BJ (cell line): ENCODE results near the gene ATOSA. TPM values are rescaled to one million over a fixed set of nuclear protein-coding genes. Genes with fewer than 3 reads are reported as not detected.

Experiments used
- CTCF ChIA-PET: fragments of 350-600 bp; formaldehyde crosslinking; extraction: SDS; loops from one replicate; lab custom pipeline; 2021; ENCODE audit warnings: antibody characterized with exemption, inconsistent platforms; lab: Yijun Ruan, JAX
- POLR2A ChIA-PET: fragments of 300-600 bp; sonication (Branson Sonifier 250); formaldehyde crosslinking; extraction: SDS; loops from one replicate; lab custom pipeline; 2021; ENCODE audit warnings: antibody characterized with exemption; lab: Charles Lee
- DNase-seq: peaks from one replicate; pipeline ENCODE4 v3.0.0-alpha.2; 2011; ENCODE audit warnings: low read depth
- H3K27me3 ChIP-seq: 2 replicates; pipeline ENCODE4 v1.6.0; 2011; ENCODE audit warnings: low read length; ENCODE audit not compliant: control insufficient read depth, insufficient read depth
- H3K36me3 ChIP-seq: 2 replicates; pipeline ENCODE4 v1.5.1; 2011; ENCODE audit warnings: low read length; ENCODE audit not compliant: control insufficient read depth, insufficient read depth
- H3K4me3 ChIP-seq: 2 replicates; pipeline ENCODE4 v1.5.1; 2011; ENCODE audit warnings: low read depth, mild to moderate bottlenecking, control low read depth, low read length
- CTCF ChIP-seq: IDR thresholded peaks from 2 replicates; pipeline ENCODE4 v1.5.1; 2011; ENCODE audit warnings: low read depth, mild to moderate bottlenecking, control low read depth, inconsistent platforms, low read length, moderate library complexity; ENCODE audit not compliant: insufficient read depth
- polyA plus RNA-seq: library from polyadenylated mRNA; depleted of rRNA; stranded (reverse); fragments of >200 nt; gene quantifications from 2 replicates; pipeline ENCODE4 v1.2.3, GENCODE V29; 2011

ATOSA gene
- polyA plus RNA-seq, 1 experiment, result 11.6 TPM

DNA sequence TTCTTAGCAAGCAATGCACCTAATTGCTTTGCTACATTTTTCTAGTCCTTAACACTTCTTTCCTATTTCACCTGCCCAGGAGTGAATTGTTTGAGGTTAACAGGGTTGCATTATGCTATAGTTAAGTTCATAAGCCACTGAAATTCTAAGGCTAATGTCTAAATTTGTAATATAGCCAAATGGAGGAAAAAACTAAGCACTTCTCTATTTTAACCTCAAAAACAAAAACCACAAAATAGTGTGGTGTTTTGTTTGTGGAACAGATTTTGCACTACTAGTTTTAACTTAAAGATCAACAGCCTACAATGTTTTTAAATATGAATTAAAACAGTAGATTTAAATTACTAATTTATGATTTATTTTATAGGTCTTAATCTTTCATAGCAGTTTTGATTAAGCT, 5.5 kb downstream of the ATOSA start:
- no peak overlapping the region for H3K4me3 ChIP-seq
- TF ChIP-seq CTCF, result no peak
- ChIA-PET CTCF (interaction anchor here (0.7 to 1.0 kb wide), 2 partner anchors 54 to 88 kb away, joined by 3 to 4 read pairs; no protein-coding TSS in a partner anchor), POLR2A (no interaction called here)
- peaks cover 2% of the 10 kb centered on the region; the same call in 1 of the 2 replicates for H3K36me3 ChIP-seq
- H3K27me3 ChIP-seq, result no peaks in the 10 kb centered on the region
- no peak for DNase-seq

- CTCF ChIA-PET, result interaction anchor here (0.9 to 1.0 kb wide), 2 partner anchors 55 to 446 kb away, joined by 3 to 4 read pairs; no protein-coding TSS in a partner anchor
- POLR2A ChIA-PET, result no interaction called here
- no peaks in the 10 kb centered on the region for H3K27me3 ChIP-seq
- H3K36me3 ChIP-seq, result peaks cover 2% of the 10 kb centered on the region; the same call in 1 of the 2 replicates
- DNase-seq, result no peak
- no peak overlapping the region for H3K4me3 ChIP-seq
- TF ChIP-seq CTCF, result no peak
Measured at GRCh38 chr15:52673312-52673711, 5.9 kb downstream of the ATOSA start.

DNA sequence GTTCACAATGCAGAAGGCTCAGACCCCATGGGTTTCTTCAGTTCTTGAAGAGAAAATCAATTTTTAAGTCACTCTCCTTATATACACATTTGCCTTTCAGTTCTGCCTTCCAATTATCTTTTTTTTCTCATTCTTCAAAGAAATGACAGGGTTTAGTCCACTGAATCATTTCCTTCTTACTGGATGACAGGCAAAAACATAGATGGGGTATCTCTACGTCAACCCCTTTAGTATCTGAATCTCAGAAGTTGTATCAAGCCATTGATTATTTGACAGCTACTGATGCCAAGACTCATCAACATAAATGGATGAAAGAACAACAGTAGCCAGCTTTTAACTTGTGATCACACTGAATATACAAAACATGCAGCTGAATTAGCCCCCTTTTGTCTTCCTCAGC, 6.5 kb downstream of the ATOSA start:
- H3K36me3 ChIP-seq, result peaks cover 2% of the 10 kb centered on the region; the same call in 1 of the 2 replicates
- no peak for TF ChIP-seq CTCF
- CTCF ChIA-PET, result interaction anchor here (0.9 kb wide), 1 partner anchor 446 kb away, joined by 3 read pairs; no protein-coding TSS in a partner anchor
- DNase-seq, result no peak
- no peaks in the 10 kb centered on the region for H3K27me3 ChIP-seq
- H3K4me3 ChIP-seq, result no peak overlapping the region
- POLR2A ChIA-PET, result no interaction called here

DNA sequence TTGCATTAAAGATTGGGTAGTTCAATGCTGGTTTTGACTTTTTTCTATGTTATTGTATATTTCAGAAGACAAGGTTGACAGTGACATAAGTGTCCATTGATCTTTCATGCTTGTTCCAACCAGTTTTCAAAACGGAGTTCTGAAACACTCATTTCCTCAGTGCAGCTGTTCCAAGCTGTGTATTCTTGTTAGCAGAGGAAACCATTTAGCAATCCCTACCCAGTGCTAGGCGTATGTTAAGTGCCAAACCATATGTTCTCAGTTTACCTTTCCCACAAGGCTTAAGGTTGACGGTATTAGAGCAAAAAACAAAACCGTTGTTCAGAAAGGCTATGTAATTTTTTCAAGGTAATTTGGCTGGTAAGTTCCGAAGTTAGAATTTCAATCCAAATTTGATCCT, 9.1 kb downstream of the ATOSA start:
- ChIA-PET CTCF (interaction anchor here (1.4 kb wide), 1 partner anchor 8 kb away, joined by 3 read pairs; no protein-coding TSS in a partner anchor), POLR2A (no interaction called here)

GRCh38 chr15:52668133-52668532, 11.1 kb downstream of the ATOSA start:
- ChIA-PET CTCF (no interaction called here), POLR2A (no interaction called here)
- H3K27me3 ChIP-seq, result no peaks in the 10 kb centered on the region
- H3K36me3 ChIP-seq, result peaks cover 5% of the 10 kb centered on the region; the same call in 1 of the 2 replicates
- H3K4me3 ChIP-seq, result no peak overlapping the region
- no peak for DNase-seq
- no peak for TF ChIP-seq CTCF

More for the DNA sequence above, 9.1 kb downstream of the ATOSA start:
- TF ChIP-seq CTCF, result no peak
- DNase-seq, result no peak
- H3K27me3 ChIP-seq, result no peaks in the 10 kb centered on the region
- peaks cover 2% of the 10 kb centered on the region; the same call in 1 of the 2 replicates for H3K36me3 ChIP-seq
- no peak overlapping the region for H3K4me3 ChIP-seq
